Stomach (tissue), 4 donors: Measurements from ENCODE around the gene TUT4.

Source experiments
- POLR2AphosphoS5 ChIP-seq, 3 donors: sonication (generic); formaldehyde crosslinking; IDR thresholded peaks; one replicate each; pipeline ENCODE4 v1.6.1; 2016; ENCODE audit warnings: antibody characterized with exemption in 3 of 3
- TF ChIP-seq, protein P1 (sequence below), 7 experiments: fragments of 450-650 bp in 4 of 7; fragments of 200-600 bp in 3 of 7; sonication (generic) in 3 of 7; IDR thresholded peaks; one replicate each; pipeline ENCODE4 v1.5.1; 2016 to 2019; ENCODE audit warnings: antibody characterized with exemption in 7 of 7, control low read depth in 2 of 7, mild to moderate bottlenecking in 1 of 7

- TF ChIP-seq, protein P1, sequence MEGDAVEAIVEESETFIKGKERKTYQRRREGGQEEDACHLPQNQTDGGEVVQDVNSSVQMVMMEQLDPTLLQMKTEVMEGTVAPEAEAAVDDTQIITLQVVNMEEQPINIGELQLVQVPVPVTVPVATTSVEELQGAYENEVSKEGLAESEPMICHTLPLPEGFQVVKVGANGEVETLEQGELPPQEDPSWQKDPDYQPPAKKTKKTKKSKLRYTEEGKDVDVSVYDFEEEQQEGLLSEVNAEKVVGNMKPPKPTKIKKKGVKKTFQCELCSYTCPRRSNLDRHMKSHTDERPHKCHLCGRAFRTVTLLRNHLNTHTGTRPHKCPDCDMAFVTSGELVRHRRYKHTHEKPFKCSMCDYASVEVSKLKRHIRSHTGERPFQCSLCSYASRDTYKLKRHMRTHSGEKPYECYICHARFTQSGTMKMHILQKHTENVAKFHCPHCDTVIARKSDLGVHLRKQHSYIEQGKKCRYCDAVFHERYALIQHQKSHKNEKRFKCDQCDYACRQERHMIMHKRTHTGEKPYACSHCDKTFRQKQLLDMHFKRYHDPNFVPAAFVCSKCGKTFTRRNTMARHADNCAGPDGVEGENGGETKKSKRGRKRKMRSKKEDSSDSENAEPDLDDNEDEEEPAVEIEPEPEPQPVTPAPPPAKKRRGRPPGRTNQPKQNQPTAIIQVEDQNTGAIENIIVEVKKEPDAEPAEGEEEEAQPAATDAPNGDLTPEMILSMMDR (IDR thresholded peaks at IDR 0.05) = no peak
- no peak for TF ChIP-seq POLR2AphosphoS5 (IDR thresholded peaks at IDR 0.05)
Measured at GRCh38 chr1:52435650-52436049, 117.2 kb downstream of the TUT4 start.
